GM23248 (cell line): ENCODE measurements around the gene PKP1.

Experiments used
- EZH2 ChIP-seq: fragments of 200-600 bp; sonication (generic); IDR thresholded peaks from 2 replicates; pipeline ENCODE4 v1.6.1; 2018; ENCODE audit warnings: antibody characterized with exemption, mild to moderate bottlenecking; ENCODE audit not compliant: insufficient read depth, poor library complexity, severe bottlenecking
- EZH2phosphoT487 ChIP-seq: fragments of 200-600 bp; sonication (generic); IDR thresholded peaks from 2 replicates; pipeline ENCODE4 v1.6.1; 2018; ENCODE audit warnings: antibody characterized with exemption, moderate library complexity, mild to moderate bottlenecking, low read depth; ENCODE audit not compliant: insufficient read depth

DNA sequence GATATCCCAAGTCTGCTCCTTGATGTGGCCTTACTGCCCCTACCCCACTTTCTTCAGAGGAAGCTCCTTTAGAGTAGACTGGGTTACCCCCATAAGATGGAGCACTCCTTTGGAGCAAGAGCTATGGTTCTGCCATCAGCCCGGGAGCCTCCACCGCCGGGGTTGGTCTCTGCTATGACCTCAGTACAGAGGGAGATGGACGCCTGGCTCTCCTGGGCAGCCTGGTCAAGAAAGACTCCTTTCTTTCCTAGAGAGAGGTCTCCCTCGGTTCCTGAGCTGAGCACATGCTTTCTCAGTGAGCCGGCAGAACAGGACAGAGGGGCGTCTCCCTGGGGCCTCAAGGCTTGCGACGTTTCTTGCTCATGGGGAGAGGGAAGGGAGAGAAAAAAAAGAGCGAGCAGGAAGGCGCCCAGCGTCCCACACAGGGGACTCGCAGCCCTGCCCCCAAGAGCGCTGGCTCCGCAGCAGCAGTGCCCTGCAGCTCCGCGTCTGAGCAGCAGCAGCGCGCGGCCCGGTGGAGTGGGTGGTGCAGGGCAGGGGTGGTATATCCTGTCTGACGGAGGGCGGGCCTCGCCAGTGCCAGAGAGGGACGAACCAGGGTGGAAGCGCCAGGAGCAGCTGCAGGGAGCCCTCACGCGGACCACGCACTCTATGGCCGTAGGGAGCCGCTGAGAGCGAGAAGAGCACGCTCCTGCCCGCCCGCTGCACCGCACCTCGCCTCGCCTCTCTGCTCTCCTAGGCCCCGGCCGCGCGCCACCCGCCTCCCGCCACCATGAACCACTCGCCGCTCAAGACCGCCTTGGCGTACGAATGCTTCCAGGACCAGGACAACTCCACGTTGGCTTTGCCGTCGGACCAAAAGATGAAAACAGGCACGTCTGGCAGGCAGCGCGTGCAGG, at the start of gene PKP1:
- no peak for TF ChIP-seq EZH2phosphoT487
- TF ChIP-seq EZH2, result no peak
